Measurements from ENCODE around the gene MAMLD1. TPM values are rescaled to one million over a fixed set of nuclear protein-coding genes. Genes with fewer than 3 reads are reported as not detected.
A peak's percentile ranks its signal among the peaks of the same experiment; 100 is the strongest.

Gene MAMLD1
- total and polyA plus RNA-seq, 3 experiments from 2014 or later = 1.8 to 7.3 (median 6.2) TPM

- H3K4me1 Mint-ChIP-seq = no peaks in the 10 kb centered on the region
- POLR2A ChIA-PET = no interaction called here
Measured at GRCh38 chrX:150502091-150502490, 139.0 kb downstream of the MAMLD1 start.

GRCh38 chrX:150502979-150503897 lies 140.1 kb downstream of the MAMLD1 start:
- Mint-ChIP-seq H3K27ac (no peak overlapping the region), H3K4me1 (no peaks in the 10 kb centered on the region), H3K4me3 (no peak overlapping the region), H3K9me3 (no peaks in the 10 kb centered on the region), H3K27me3 (peaks cover 0 to 5% of the 10 kb centered on the region in 2 donors), H3K36me3 (no peaks in the 10 kb centered on the region)
- no peak overlapping the region for H3K4me3 ChIP-seq (ENCODE audit: low read length)
- H3K36me3 ChIP-seq (ENCODE audit: insufficient read depth, low read length) = no peaks in the 10 kb centered on the region
- H3K9me3 ChIP-seq (ENCODE audit: low read length) = no peaks in the 10 kb centered on the region
- CTCF ChIA-PET = no interaction called here
- POLR2A ChIA-PET = no interaction called here
- DNase-seq = no peak
- H3K27ac ChIP-seq (ENCODE audit: low read depth, low read length) = no peak overlapping the region
- no peaks in the 10 kb centered on the region for H3K4me1 ChIP-seq (ENCODE audit: insufficient read depth, low read length)
- H3K27me3 ChIP-seq (ENCODE audit: insufficient read depth, low read length, poor library complexity, severe bottlenecking) = no peaks in the 10 kb centered on the region

More at GRCh38 chrX:150502091-150502490, 139.0 kb downstream of the MAMLD1 start:
- no peaks in the 10 kb centered on the region for H3K9me3 ChIP-seq (ENCODE audit: low read length)
- no peak for DNase-seq
- H3K27me3 ChIP-seq (ENCODE audit: insufficient read depth, low read length, poor library complexity, severe bottlenecking) = no peaks in the 10 kb centered on the region
- no peaks in the 10 kb centered on the region for H3K4me1 ChIP-seq (ENCODE audit: insufficient read depth, low read length)
- CTCF ChIA-PET = no interaction called here
- H3K27ac ChIP-seq (ENCODE audit: low read depth, low read length) = no peak overlapping the region
- Mint-ChIP-seq H3K27ac (no peak overlapping the region), H3K27me3 (peaks cover 0 to 5% of the 10 kb centered on the region in 2 donors), H3K4me3 (no peak overlapping the region), H3K36me3 (no peaks in the 10 kb centered on the region), H3K9me3 (no peaks in the 10 kb centered on the region)
- H3K4me3 ChIP-seq (ENCODE audit: low read length) = no peak overlapping the region
- H3K36me3 ChIP-seq (ENCODE audit: insufficient read depth, low read length) = no peaks in the 10 kb centered on the region

GRCh38 chrX:150503898-150504219 lies 140.7 kb downstream of the MAMLD1 start:
- no peak overlapping the region for H3K27ac Mint-ChIP-seq
- H3K4me3 Mint-ChIP-seq = no peak overlapping the region
- Histone ChIP-seq H3K4me3 (ENCODE audit: low read length) (no peak overlapping the region), H3K4me1 (ENCODE audit: insufficient read depth, low read length) (no peaks in the 10 kb centered on the region), H3K36me3 (ENCODE audit: insufficient read depth, low read length) (no peaks in the 10 kb centered on the region), H3K27me3 (ENCODE audit: insufficient read depth, low read length, poor library complexity, severe bottlenecking) (no peaks in the 10 kb centered on the region), H3K27ac (ENCODE audit: low read depth, low read length) (no peak overlapping the region), H3K9me3 (ENCODE audit: low read length) (no peaks in the 10 kb centered on the region)
- DNase-seq = no peak
- CTCF ChIA-PET = no interaction called here
- H3K9me3 Mint-ChIP-seq = no peaks in the 10 kb centered on the region
- POLR2A ChIA-PET = no interaction called here
- no peaks in the 10 kb centered on the region for H3K36me3 Mint-ChIP-seq
- H3K4me1 Mint-ChIP-seq = no peaks in the 10 kb centered on the region
- H3K27me3 Mint-ChIP-seq = peaks cover 0 to 5% of the 10 kb centered on the region in 2 donors

- H3K36me3 Mint-ChIP-seq = no peaks in the 10 kb centered on the region
- no peaks in the 10 kb centered on the region for H3K36me3 ChIP-seq (ENCODE audit: insufficient read depth, low read length)
- H3K9me3 Mint-ChIP-seq = no peaks in the 10 kb centered on the region
- no peak overlapping the region for H3K4me3 ChIP-seq (ENCODE audit: low read length)
- DNase-seq = no peak
- ChIA-PET POLR2A (no interaction called here), CTCF (no interaction called here)
- H3K27ac ChIP-seq (ENCODE audit: low read depth, low read length) = no peak overlapping the region
- H3K9me3 ChIP-seq (ENCODE audit: low read length) = no peaks in the 10 kb centered on the region
- H3K4me1 Mint-ChIP-seq = no peaks in the 10 kb centered on the region
- no peaks in the 10 kb centered on the region for H3K4me1 ChIP-seq (ENCODE audit: insufficient read depth, low read length)
- H3K27ac Mint-ChIP-seq = no peak overlapping the region
- H3K27me3 ChIP-seq (ENCODE audit: insufficient read depth, low read length, poor library complexity, severe bottlenecking) = no peaks in the 10 kb centered on the region
- peaks cover 0 to 5% of the 10 kb centered on the region in 2 donors for H3K27me3 Mint-ChIP-seq
- no peak overlapping the region for H3K4me3 Mint-ChIP-seq
Measured at GRCh38 chrX:150504397-150505182, 141.5 kb downstream of the MAMLD1 start.

GRCh38 chrX:150506020-150506419 lies 142.9 kb downstream of the MAMLD1 start:
- H3K4me3 ChIP-seq (ENCODE audit: low read length) = no peak overlapping the region
- peak overlapping the region in 1 of 8 donors; percentile 68 for H3K27ac Mint-ChIP-seq

GRCh38 chrX:150506486-150506885 lies 143.4 kb downstream of the MAMLD1 start:
- H3K27ac Mint-ChIP-seq = peak overlapping the region in 1 of 8 donors; percentile 62
- H3K9me3 Mint-ChIP-seq = no peaks in the 10 kb centered on the region
- H3K27me3 Mint-ChIP-seq = peaks cover 0 to 6% of the 10 kb centered on the region in 2 donors
- ChIA-PET POLR2A (no interaction called here), CTCF (no interaction called here)
- Histone ChIP-seq H3K4me1 (ENCODE audit: insufficient read depth, low read length) (no peaks in the 10 kb centered on the region), H3K4me3 (ENCODE audit: low read length) (no peak overlapping the region), H3K27me3 (ENCODE audit: insufficient read depth, low read length, poor library complexity, severe bottlenecking) (no peaks in the 10 kb centered on the region), H3K9me3 (ENCODE audit: low read length) (no peaks in the 10 kb centered on the region), H3K36me3 (ENCODE audit: insufficient read depth, low read length) (no peaks in the 10 kb centered on the region), H3K27ac (ENCODE audit: low read depth, low read length) (no peak overlapping the region)
- no peaks in the 10 kb centered on the region for H3K4me1 Mint-ChIP-seq
- H3K4me3 Mint-ChIP-seq = no peak overlapping the region
- peaks cover 0 to 4% (median 0%) of the 10 kb centered on the region in 3 donors for H3K36me3 Mint-ChIP-seq
- no peak for DNase-seq

More at GRCh38 chrX:150506020-150506419, 142.9 kb downstream of the MAMLD1 start:
- H3K27me3 ChIP-seq (ENCODE audit: insufficient read depth, low read length, poor library complexity, severe bottlenecking) = no peaks in the 10 kb centered on the region
- H3K4me3 Mint-ChIP-seq = no peak overlapping the region
- H3K27ac ChIP-seq (ENCODE audit: low read depth, low read length) = no peak overlapping the region
- no peaks in the 10 kb centered on the region for H3K36me3 ChIP-seq (ENCODE audit: insufficient read depth, low read length)
- H3K4me1 Mint-ChIP-seq = no peaks in the 10 kb centered on the region
- H3K27me3 Mint-ChIP-seq = peaks cover 0 to 6% of the 10 kb centered on the region in 2 donors
- ChIA-PET CTCF (no interaction called here), POLR2A (no interaction called here)
- no peaks in the 10 kb centered on the region for H3K9me3 Mint-ChIP-seq
- H3K36me3 Mint-ChIP-seq = peaks cover 0 to 4% (median 0%) of the 10 kb centered on the region in 3 donors
- H3K4me1 ChIP-seq (ENCODE audit: insufficient read depth, low read length) = no peaks in the 10 kb centered on the region
- H3K9me3 ChIP-seq (ENCODE audit: low read length) = no peaks in the 10 kb centered on the region
- no peak for DNase-seq

- Histone ChIP-seq H3K9me3 (ENCODE audit: low read length) (no peaks in the 10 kb centered on the region), H3K4me1 (ENCODE audit: insufficient read depth, low read length) (no peaks in the 10 kb centered on the region), H3K27me3 (ENCODE audit: insufficient read depth, low read length, poor library complexity, severe bottlenecking) (no peaks in the 10 kb centered on the region), H3K4me3 (ENCODE audit: low read length) (no peak overlapping the region), H3K27ac (ENCODE audit: low read depth, low read length) (no peak overlapping the region), H3K36me3 (ENCODE audit: insufficient read depth, low read length) (no peaks in the 10 kb centered on the region)
- Mint-ChIP-seq H3K27ac (peak overlapping the region in 1 of 8 donors; percentile 45), H3K4me3 (no peak overlapping the region), H3K36me3 (peaks cover 0 to 4% (median 0%) of the 10 kb centered on the region in 3 donors), H3K9me3 (no peaks in the 10 kb centered on the region), H3K4me1 (no peaks in the 10 kb centered on the region), H3K27me3 (peaks cover 0 to 6% of the 10 kb centered on the region in 2 donors)
- ChIA-PET CTCF (no interaction called here), POLR2A (no interaction called here)
- no peak for DNase-seq
Measured at GRCh38 chrX:150507251-150507856, 144.2 kb downstream of the MAMLD1 start.

- Mint-ChIP-seq H3K4me1 (no peaks in the 10 kb centered on the region), H3K36me3 (peaks cover 0 to 6% (median 0%) of the 10 kb centered on the region in 3 donors), H3K27me3 (peaks cover 0 to 6% of the 10 kb centered on the region in 2 donors), H3K4me3 (no peak overlapping the region), H3K9me3 (no peaks in the 10 kb centered on the region), H3K27ac (peak overlapping the region in 1 of 8 donors; percentile 45)
- POLR2A ChIA-PET = no interaction called here
- CTCF ChIA-PET = no interaction called here
- H3K4me1 ChIP-seq (ENCODE audit: insufficient read depth, low read length) = no peaks in the 10 kb centered on the region
- no peak overlapping the region for H3K27ac ChIP-seq (ENCODE audit: low read depth, low read length)
- H3K4me3 ChIP-seq (ENCODE audit: low read length) = no peak overlapping the region
- H3K36me3 ChIP-seq (ENCODE audit: insufficient read depth, low read length) = no peaks in the 10 kb centered on the region
- H3K27me3 ChIP-seq (ENCODE audit: insufficient read depth, low read length, poor library complexity, severe bottlenecking) = no peaks in the 10 kb centered on the region
- no peaks in the 10 kb centered on the region for H3K9me3 ChIP-seq (ENCODE audit: low read length)
- DNase-seq = no peak
Measured at GRCh38 chrX:150508018-150508417, 144.9 kb downstream of the MAMLD1 start.
